HG02763 (cell line): ENCODE measurements around the gene ITGA11.

ENCODE experiments used
- ATAC-seq: cut with Tn5 transposase; IDR thresholded peaks from one replicate; pipeline ENCODE4 v1.9.1; 2021; ENCODE audit warnings: mild to moderate bottlenecking, moderate library complexity; ENCODE audit not compliant: unreplicated experiment

ITGA11 gene

GRCh38 chr15:68301301-68301700 is 130.7 kb downstream of the ITGA11 start:
- ATAC-seq, result no peak

- no peak for ATAC-seq
Measured at GRCh38 chr15:68300115-68300940, 131.6 kb downstream of the ITGA11 start.

- ATAC-seq, result peak; percentile 6
Measured at GRCh38 chr15:68299436-68299835, 132.5 kb downstream of the ITGA11 start.

- peak; percentile 75 for ATAC-seq
Measured at GRCh38 chr15:68298882-68299381, 133.0 kb downstream of the ITGA11 start.

GRCh38 chr15:68298336-68298735 is 133.6 kb downstream of the ITGA11 start:
- no peak for ATAC-seq

- no peak for ATAC-seq
Measured at GRCh38 chr15:68295014-68295805, 136.8 kb downstream of the ITGA11 start.

- ATAC-seq, result no peak
Measured at GRCh38 chr15:68292967-68293366, 139.0 kb downstream of the ITGA11 start.

GRCh38 chr15:68292157-68292781 is 139.7 kb downstream of the ITGA11 start:
- ATAC-seq, result no peak

GRCh38 chr15:68290715-68291114 is 141.2 kb downstream of the ITGA11 start:
- no peak for ATAC-seq

GRCh38 chr15:68289621-68290352 is 142.2 kb downstream of the ITGA11 start:
- ATAC-seq, result no peak

- no peak for ATAC-seq
Measured at GRCh38 chr15:68289057-68289456, 142.9 kb downstream of the ITGA11 start.

GRCh38 chr15:68286256-68286655 is 145.7 kb downstream of the ITGA11 start:
- ATAC-seq, result no peak

GRCh38 chr15:68285259-68285980 is 146.5 kb downstream of the ITGA11 start:
- no peak for ATAC-seq

GRCh38 chr15:68284616-68285258 is 147.2 kb downstream of the ITGA11 start:
- ATAC-seq, result no peak

GRCh38 chr15:68283401-68283800 is 148.6 kb downstream of the ITGA11 start:
- no peak for ATAC-seq

- no peak for ATAC-seq
Measured at GRCh38 chr15:68281008-68281407, 151.0 kb downstream of the ITGA11 start.

- ATAC-seq, result no peak
Measured at GRCh38 chr15:68279779-68280753, 151.9 kb downstream of the ITGA11 start.
